Transverse colon (tissue), 4 donors: Measurements from ENCODE around the gene FLG. TPM values are rescaled to one million over a fixed set of nuclear protein-coding genes. Genes with fewer than 3 reads are reported as not detected.

ENCODE experiments used
- DNase-seq: peaks from one replicate; pipeline ENCODE4 v3.0.0-alpha.2; 2019
- H3K27ac ChIP-seq, 4 donors: fragments of 200-600 bp; sonication (generic); 2 replicates each; pipeline ENCODE4 v1.5.1; 2016 to 2018; ENCODE audit warnings: inconsistent platforms in 4 of 4
- H3K27me3 ChIP-seq: fragments of 200-600 bp; sonication (generic); 2 replicates; pipeline ENCODE4 v1.5.1; 2017; ENCODE audit warnings: inconsistent platforms
- H3K36me3 ChIP-seq, 4 donors: fragments of 200-600 bp; sonication (generic); 2 replicates each; pipeline ENCODE4 v1.5.1; 2017 to 2019; ENCODE audit warnings: inconsistent platforms in 4 of 4
- H3K4me1 ChIP-seq, 4 donors: fragments of 200-600 bp; sonication (generic); 2 replicates each; pipeline ENCODE4 v1.5.1; 2017 to 2020; ENCODE audit warnings: inconsistent platforms in 4 of 4
- H3K4me3 ChIP-seq, 4 donors: fragments of 200-600 bp; sonication (generic); 1 replicate in 1 of 4; 2 replicates in 3 of 4; pipeline versions ENCODE4 v1.5.1 to v1.6.1; 2017 to 2019; ENCODE audit warnings: inconsistent platforms in 4 of 4
- H3K9me3 ChIP-seq, 2 donors: fragments of 200-600 bp; sonication (generic); 2 replicates each; pipeline ENCODE4 v1.5.1; 2017 to 2019; ENCODE audit warnings: inconsistent platforms in 2 of 2
- EP300 ChIP-seq: sonication (generic); formaldehyde crosslinking; IDR thresholded peaks from one replicate; pipeline ENCODE4 v1.6.1; 2017; ENCODE audit warnings: antibody characterized with exemption, low read depth
- POLR2A ChIP-seq: fragments of 450-650 bp; IDR thresholded peaks from one replicate; pipeline ENCODE4 v1.6.1; 2016; ENCODE audit warnings: antibody characterized with exemption, mild to moderate bottlenecking, moderate library complexity
- POLR2AphosphoS5 ChIP-seq, 3 donors: sonication (generic); formaldehyde crosslinking; IDR thresholded peaks; one replicate each; pipeline ENCODE4 v1.6.1; 2016; ENCODE audit warnings: antibody characterized with exemption in 3 of 3
- WGBS, 2 donors: methylation state at CpG; one replicate each; pipeline ENCODE4 v1.1.5; 2018; ENCODE audit warnings: low coverage in 1 of 2; 5-methylcytosine and 5-hydroxymethylcytosine counted together
- in situ Hi-C, 4 donors: fragments of 200-750 bp; cut with MboI; loops; one replicate each; pipeline versions ENCODE4 v1.15.0 to v1.15.1; 2017; ENCODE audit warnings: low sequenced_read_pairs in 3 of 4, low pct_ligation_motif_present in 1 of 4, low pct_unique_long_range_greater_than_20kb in 1 of 4
- intact Hi-C: fragments of 100-400 bp; cut with DNase I; formaldehyde crosslinking; loops from one replicate; pipeline ENCODE4 v1.15.1; 2023; ENCODE audit warnings: low total_unique reads
- total RNA-seq, 4 donors: library from RNA; depleted of rRNA; stranded (reverse); fragments of >200 nt; gene quantifications; one replicate each; pipeline ENCODE4 v1.1.0, GENCODE V29; 2016
- TF ChIP-seq, protein P1 (sequence below), 5 experiments: fragments of 200-600 bp in 3 of 5; fragments of 450-650 bp in 2 of 5; sonication (generic) in 3 of 5; IDR thresholded peaks; 1 replicate in 2 of 5; 2 replicates in 3 of 5; pipeline ENCODE4 v1.5.1; 2016 to 2017; ENCODE audit warnings: antibody characterized with exemption in 5 of 5, inconsistent platforms in 3 of 5, mild to moderate bottlenecking in 2 of 5, moderate library complexity in 1 of 5

Gene FLG
- total RNA-seq, 4 donors from 2014 or later: not detected

DNA sequence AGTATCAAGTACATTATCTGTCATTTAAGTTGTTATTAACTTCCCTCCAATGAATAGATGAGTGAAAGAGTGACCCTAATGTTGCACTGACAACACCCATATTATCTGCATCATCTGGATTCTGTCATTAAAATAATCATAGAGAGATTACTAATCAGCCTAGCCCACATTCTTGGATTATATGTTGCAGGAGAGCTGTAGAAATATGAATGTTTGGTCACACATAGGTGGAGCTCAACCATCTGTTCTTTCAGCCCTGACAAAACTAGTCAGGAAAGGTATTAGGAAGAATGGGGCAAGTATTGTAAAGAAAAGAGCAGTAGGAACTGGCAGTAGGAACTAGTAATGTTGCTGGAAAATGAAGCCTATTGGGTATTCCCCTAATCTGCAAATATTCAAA, 19.4 kb upstream of the FLG start:
- no peaks in the 10 kb centered on the region for H3K9me3 ChIP-seq
- H3K4me1 ChIP-seq: no peaks in the 10 kb centered on the region
- TF ChIP-seq POLR2A: no peak
- TF ChIP-seq, protein P1, sequence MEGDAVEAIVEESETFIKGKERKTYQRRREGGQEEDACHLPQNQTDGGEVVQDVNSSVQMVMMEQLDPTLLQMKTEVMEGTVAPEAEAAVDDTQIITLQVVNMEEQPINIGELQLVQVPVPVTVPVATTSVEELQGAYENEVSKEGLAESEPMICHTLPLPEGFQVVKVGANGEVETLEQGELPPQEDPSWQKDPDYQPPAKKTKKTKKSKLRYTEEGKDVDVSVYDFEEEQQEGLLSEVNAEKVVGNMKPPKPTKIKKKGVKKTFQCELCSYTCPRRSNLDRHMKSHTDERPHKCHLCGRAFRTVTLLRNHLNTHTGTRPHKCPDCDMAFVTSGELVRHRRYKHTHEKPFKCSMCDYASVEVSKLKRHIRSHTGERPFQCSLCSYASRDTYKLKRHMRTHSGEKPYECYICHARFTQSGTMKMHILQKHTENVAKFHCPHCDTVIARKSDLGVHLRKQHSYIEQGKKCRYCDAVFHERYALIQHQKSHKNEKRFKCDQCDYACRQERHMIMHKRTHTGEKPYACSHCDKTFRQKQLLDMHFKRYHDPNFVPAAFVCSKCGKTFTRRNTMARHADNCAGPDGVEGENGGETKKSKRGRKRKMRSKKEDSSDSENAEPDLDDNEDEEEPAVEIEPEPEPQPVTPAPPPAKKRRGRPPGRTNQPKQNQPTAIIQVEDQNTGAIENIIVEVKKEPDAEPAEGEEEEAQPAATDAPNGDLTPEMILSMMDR (IDR thresholded peaks at IDR 0.05): no peak
- no peak for TF ChIP-seq POLR2AphosphoS5 (IDR thresholded peaks at IDR 0.05)
- TF ChIP-seq EP300: no peak
- in situ Hi-C loops: no loop called here
- DNase-seq: no peak
- intact Hi-C loops: no loop called here
- H3K4me3 ChIP-seq: no peak overlapping the region
- H3K27me3 ChIP-seq: no peaks in the 10 kb centered on the region
- no peaks in the 10 kb centered on the region for H3K36me3 ChIP-seq
- no peak overlapping the region for H3K27ac ChIP-seq

DNA sequence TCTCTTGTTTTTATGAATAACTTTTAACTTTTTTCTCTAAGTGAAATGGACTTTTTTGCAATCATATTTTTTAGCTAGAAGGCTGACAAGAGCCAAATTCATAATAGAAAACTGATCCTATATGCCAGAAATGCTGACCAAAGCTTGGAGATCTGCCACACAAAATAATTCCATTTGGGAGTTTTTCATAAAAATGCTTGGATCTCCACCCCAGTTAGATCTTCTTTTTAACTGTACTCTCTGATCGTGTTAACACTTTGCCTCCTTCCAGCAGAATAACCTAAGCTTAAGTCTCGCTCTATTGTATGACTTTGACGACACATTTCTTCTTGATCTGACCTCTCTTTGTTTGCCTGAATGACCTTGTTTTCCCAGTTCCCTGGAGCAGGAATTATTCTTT, 18.0 kb upstream of the FLG start:
- no peaks in the 10 kb centered on the region for H3K36me3 ChIP-seq
- H3K27ac ChIP-seq: no peak overlapping the region
- TF ChIP-seq POLR2AphosphoS5 (IDR thresholded peaks at IDR 0.05): no peak
- TF ChIP-seq EP300: no peak
- TF ChIP-seq, protein P1 (IDR thresholded peaks at IDR 0.05): no peak
- TF ChIP-seq POLR2A: no peak
- H3K27me3 ChIP-seq: no peaks in the 10 kb centered on the region
- DNase-seq: no peak
- 71 to 81% methylated on average over 3 of the region's 3 CpGs for WGBS, 2 donors
- no peaks in the 10 kb centered on the region for H3K4me1 ChIP-seq
- in situ Hi-C loops: no loop called here
- intact Hi-C loops: no loop called here
- no peak overlapping the region for H3K4me3 ChIP-seq
- H3K9me3 ChIP-seq: no peaks in the 10 kb centered on the region

DNA sequence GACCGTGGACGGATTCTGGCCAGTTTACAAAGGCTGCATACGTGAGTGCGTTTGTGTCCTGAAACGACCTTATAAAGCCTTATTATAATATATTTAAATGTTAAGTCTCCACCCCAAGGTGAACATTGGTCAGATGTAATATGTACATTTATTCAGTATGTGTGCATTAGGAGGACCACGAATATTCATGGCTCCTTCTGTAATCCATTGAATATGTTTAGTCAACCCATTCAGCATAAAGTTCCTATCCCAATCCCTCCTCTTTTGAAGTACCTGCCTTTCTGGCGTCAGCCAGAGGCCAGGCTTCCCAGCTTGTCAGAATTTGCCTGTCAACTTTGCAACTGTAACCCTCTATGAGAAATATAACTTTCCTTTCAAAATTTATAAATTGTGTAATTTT, 10.4 kb upstream of the FLG start:
- in situ Hi-C loops: no loop called here
- 46 to 63% methylated on average over 5 to 7 of the region's 7 CpGs for WGBS, 2 donors
- no peak for DNase-seq

DNA sequence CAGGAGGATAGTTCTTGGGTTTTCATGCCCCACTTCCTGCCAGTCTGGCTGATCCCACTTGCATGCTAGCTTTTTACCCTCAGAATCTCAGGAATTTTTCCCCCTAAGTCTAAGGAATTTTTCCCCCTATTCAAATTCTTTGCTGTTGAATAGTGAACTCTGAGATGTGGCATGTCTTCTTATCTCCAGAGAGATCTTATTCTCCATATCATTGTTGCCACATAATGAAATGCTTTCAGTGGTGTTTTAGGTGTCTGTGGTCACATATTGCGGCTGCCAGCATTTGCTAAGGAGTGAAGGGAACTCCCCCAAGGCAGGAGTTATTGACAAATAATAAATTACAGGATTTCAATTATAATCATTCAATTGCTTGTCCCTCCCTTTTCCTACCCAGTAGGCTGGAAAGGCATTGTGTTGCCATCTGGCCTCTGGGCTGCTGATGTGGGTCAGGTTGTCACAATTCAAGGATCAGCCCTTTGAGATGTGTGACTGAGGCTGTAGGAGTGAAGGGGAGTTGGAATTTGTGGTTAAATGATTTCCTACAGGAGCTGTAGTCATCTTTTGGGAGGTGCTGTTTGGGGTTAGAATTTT, 3.9 kb upstream of the FLG start:
- in situ Hi-C loops: no loop called here
- intact Hi-C loops: no loop called here
- no peak overlapping the region for H3K4me3 ChIP-seq
- H3K27ac ChIP-seq: no peak overlapping the region
- no peaks in the 10 kb centered on the region for H3K9me3 ChIP-seq
- no peaks in the 10 kb centered on the region for H3K4me1 ChIP-seq
- 76 to 100% methylated on average over 1 of the region's 1 CpG for WGBS, 2 donors
- DNase-seq: no peak
- TF ChIP-seq, protein P1 (IDR thresholded peaks at IDR 0.05): no peak
- TF ChIP-seq POLR2AphosphoS5 (IDR thresholded peaks at IDR 0.05) (no peak), EP300 (no peak), POLR2A (no peak)
- no peaks in the 10 kb centered on the region for H3K27me3 ChIP-seq
- H3K36me3 ChIP-seq: no peaks in the 10 kb centered on the region

More for the DNA sequence above, 10.4 kb upstream of the FLG start:
- Histone ChIP-seq H3K27me3 (no peaks in the 10 kb centered on the region), H3K9me3 (no peaks in the 10 kb centered on the region), H3K27ac (no peak overlapping the region), H3K4me1 (no peaks in the 10 kb centered on the region), H3K4me3 (no peak overlapping the region), H3K36me3 (no peaks in the 10 kb centered on the region)
- intact Hi-C loops: no loop called here
- TF ChIP-seq EP300: no peak
- TF ChIP-seq, protein P1 (IDR thresholded peaks at IDR 0.05): no peak
- TF ChIP-seq POLR2A: no peak
- TF ChIP-seq POLR2AphosphoS5 (IDR thresholded peaks at IDR 0.05): no peak
